PC-3 (cell line): ENCODE measurements around the gene MSX1. TPM values are rescaled to one million over a fixed set of nuclear protein-coding genes. Genes with fewer than 3 reads are reported as not detected.

ENCODE experiments used
- ATAC-seq: fragments of 200-7000 bp; cut with Tn5 transposase; 2 replicates; pipeline ENCODE4 v1.9.1; 2020; ENCODE audit warnings: mild to moderate bottlenecking, moderate library complexity
- BruUV-seq: library from RNA; stranded (reverse); fragments of 400-500 nt; replicated peaks from 2 replicates; lab custom pipeline; 2021; lab: Mats Ljungman, UMichigan
- CTCF ChIA-PET: fragments of 300-600 bp; sonication (Branson Sonifier 250); formaldehyde crosslinking; loops from one replicate; lab custom pipeline; 2022; ENCODE audit warnings: antibody characterized with exemption; lab: Charles Lee
- POLR2A ChIA-PET: fragments of 300-600 bp; sonication (Branson Sonifier 250); formaldehyde crosslinking; loops from one replicate; lab custom pipeline; 2022; ENCODE audit warnings: antibody characterized with exemption; ENCODE audit not compliant: unreplicated experiment; lab: Charles Lee
- DNase-seq: peaks from one replicate; pipeline ENCODE4 v3.0.0-alpha.2; 2015
- H2AFZ ChIP-seq: fragments of 300-600 bp; sonication (generic); 2 replicates; pipeline ENCODE4 v1.6.0; 2016; ENCODE audit warnings: antibody characterized with exemption, low read length
- H3F3A ChIP-seq: fragments of 300-600 bp; sonication (generic); one replicate; pipeline ENCODE4 v1.6.0; 2017; ENCODE audit warnings: antibody characterized with exemption, low read length, control low read depth, mild to moderate bottlenecking; ENCODE audit not compliant: unreplicated experiment
- H3K27ac ChIP-seq: fragments of 300-600 bp; sonication (generic); 2 replicates; pipeline ENCODE4 v1.5.1; 2016; ENCODE audit warnings: mild to moderate bottlenecking, low read length
- H3K27me3 ChIP-seq: fragments of 300-600 bp; sonication (generic); 2 replicates; pipeline ENCODE4 v1.6.1; 2016; ENCODE audit warnings: low read length, mixed read lengths
- H3K36me3 ChIP-seq: fragments of 300-600 bp; sonication (generic); 2 replicates; pipeline ENCODE4 v1.6.1; 2016; ENCODE audit warnings: low read depth, mixed run types, low read length, mixed read lengths
- H3K4me1 ChIP-seq: fragments of 300-600 bp; sonication (generic); 2 replicates; pipeline ENCODE4 v1.5.1; 2016; ENCODE audit warnings: low read length; ENCODE audit not compliant: insufficient read depth
- H3K4me2 ChIP-seq: fragments of 300-600 bp; sonication (generic); 2 replicates; pipeline ENCODE4 v1.6.0; 2016; ENCODE audit warnings: low read length
- H3K4me3 ChIP-seq: fragments of 300-600 bp; sonication (generic); 2 replicates; pipeline ENCODE4 v1.5.1; 2016; ENCODE audit warnings: mild to moderate bottlenecking, low read length, mixed read lengths
- H3K79me2 ChIP-seq: fragments of 300-600 bp; sonication (generic); 2 replicates; pipeline ENCODE4 v1.6.1; 2017; ENCODE audit warnings: low read length, mixed read lengths
- H3K9ac ChIP-seq: fragments of 300-600 bp; sonication (generic); 2 replicates; pipeline ENCODE4 v1.6.0; 2016; ENCODE audit warnings: mild to moderate bottlenecking, low read length
- H3K9me2 ChIP-seq: fragments of 300-600 bp; sonication (generic); replicated peaks from 2 replicates; pipeline ENCODE4 v1.6.1; 2016; ENCODE audit warnings: mixed run types, low read length, mixed read lengths
- H3K9me3 ChIP-seq: fragments of 300-600 bp; sonication (generic); 2 replicates; pipeline ENCODE4 v1.6.1; 2016; ENCODE audit warnings: low read length, mixed read lengths
- H4K20me1 ChIP-seq: fragments of 300-600 bp; sonication (generic); 2 replicates; pipeline ENCODE4 v1.6.1; 2016; ENCODE audit warnings: low read length, mixed read lengths
- CTCF ChIP-seq: fragments of 300-600 bp; sonication (generic); conservative IDR thresholded peaks from 2 replicates; pipeline ENCODE4 v1.5.1; 2017; ENCODE audit warnings: antibody characterized with exemption, low read depth, mild to moderate bottlenecking, low read length
- EZH2 ChIP-seq: fragments of 300-600 bp; sonication (generic); IDR thresholded peaks from one replicate; pipeline ENCODE4 v1.6.1; 2017; ENCODE audit warnings: antibody characterized with exemption, mild to moderate bottlenecking, low read length; ENCODE audit not compliant: unreplicated experiment
- EZH2phosphoT487 ChIP-seq: fragments of 300-600 bp; sonication (generic); IDR thresholded peaks from 2 replicates; pipeline ENCODE4 v1.6.1; 2018; ENCODE audit warnings: mild to moderate bottlenecking, antibody characterized with exemption, low read length, borderline replicate concordance
- intact Hi-C: fragments of 100-400 bp; cut with micrococcal nuclease; formaldehyde crosslinking; loops from 2 replicates; pipeline ENCODE4 v1.9.0; 2023
- total RNA-seq: library from RNA; depleted of rRNA; stranded (reverse); fragments of >200 nt; gene quantifications from 2 replicates; pipeline ENCODE4 v1.2.3, GENCODE V29; 2014

Gene MSX1
- total RNA-seq, 1 experiment from 2014 or later: 7.5 TPM

GRCh38 chr4:4819213-4819606, 40.3 kb upstream of the MSX1 start:
- H4K20me1 ChIP-seq: no peaks in the 10 kb centered on the region
- H3K4me1 ChIP-seq: no peaks in the 10 kb centered on the region
- ATAC-seq: no peak
- H3F3A ChIP-seq: no peaks in the 10 kb centered on the region
- intact Hi-C loops: no loop called here
- TF ChIP-seq EZH2: no peak
- TF ChIP-seq EZH2phosphoT487: no peak
- no peak for TF ChIP-seq CTCF
- H3K79me2 ChIP-seq: no peaks in the 10 kb centered on the region
- H3K4me2 ChIP-seq: no peak overlapping the region
- no peak for DNase-seq
- no peak overlapping the region for H3K4me3 ChIP-seq
- H3K27me3 ChIP-seq: no peaks in the 10 kb centered on the region
- H3K36me3 ChIP-seq: no peaks in the 10 kb centered on the region
- H3K9me2 ChIP-seq: no peaks in the 10 kb centered on the region
- H3K27ac ChIP-seq: no peak overlapping the region
- ChIA-PET POLR2A (no interaction called here), CTCF (no interaction called here)
- no TSS peak for BruUV-seq
- no peak overlapping the region for H3K9ac ChIP-seq
- H3K9me3 ChIP-seq: no peaks in the 10 kb centered on the region
- H2AFZ ChIP-seq: no peak overlapping the region

- H4K20me1 ChIP-seq: no peaks in the 10 kb centered on the region
- H3K27ac ChIP-seq: no peak overlapping the region
- TF ChIP-seq CTCF: no peak
- TF ChIP-seq EZH2: no peak
- no peak for TF ChIP-seq EZH2phosphoT487
- H3K9me2 ChIP-seq: no peaks in the 10 kb centered on the region
- no peaks in the 10 kb centered on the region for H3F3A ChIP-seq
- no peak overlapping the region for H3K9ac ChIP-seq
- no peaks in the 10 kb centered on the region for H3K9me3 ChIP-seq
- intact Hi-C loops: no loop called here
- no TSS peak for BruUV-seq
- ATAC-seq (no peak), DNase-seq (no peak)
- no peaks in the 10 kb centered on the region for H3K79me2 ChIP-seq
- POLR2A ChIA-PET: no interaction called here
- no peak overlapping the region for H3K4me2 ChIP-seq
- H3K4me3 ChIP-seq: no peak overlapping the region
- H3K36me3 ChIP-seq: no peaks in the 10 kb centered on the region
- CTCF ChIA-PET: no interaction called here
- H3K4me1 ChIP-seq: no peaks in the 10 kb centered on the region
- H3K27me3 ChIP-seq: no peaks in the 10 kb centered on the region
- H2AFZ ChIP-seq: no peak overlapping the region
These were observed 39.2 kb upstream of the MSX1 start for GRCh38 chr4:4820261-4820660.

GRCh38 chr4:4820739-4821138, 38.7 kb upstream of the MSX1 start:
- no peaks in the 10 kb centered on the region for H3K4me1 ChIP-seq
- no peak overlapping the region for H2AFZ ChIP-seq
- intact Hi-C loops: no loop called here
- H3K27ac ChIP-seq: no peak overlapping the region
- POLR2A ChIA-PET: no interaction called here
- H3F3A ChIP-seq: no peaks in the 10 kb centered on the region
- DNase-seq: no peak
- H3K4me2 ChIP-seq: no peak overlapping the region
- no peaks in the 10 kb centered on the region for H3K9me3 ChIP-seq
- BruUV-seq: no TSS peak
- no peaks in the 10 kb centered on the region for H3K27me3 ChIP-seq
- TF ChIP-seq EZH2 (no peak), CTCF (no peak), EZH2phosphoT487 (no peak)
- H4K20me1 ChIP-seq: no peaks in the 10 kb centered on the region
- H3K4me3 ChIP-seq: no peak overlapping the region
- no peaks in the 10 kb centered on the region for H3K36me3 ChIP-seq
- H3K79me2 ChIP-seq: no peaks in the 10 kb centered on the region
- H3K9me2 ChIP-seq: no peaks in the 10 kb centered on the region
- H3K9ac ChIP-seq: no peak overlapping the region
- CTCF ChIA-PET: no interaction called here
- no peak for ATAC-seq
